HG03103 (cell line): ENCODE measurements around the gene ERAP2.
"Not testable (repeated sequence)": the region's sequence is repeated elsewhere in the genome, so short reads cannot be mapped to it uniquely, and the experiment has no call there.

ENCODE experiments used
- ATAC-seq: cut with Tn5 transposase; IDR thresholded peaks from one replicate; pipeline ENCODE4 v1.9.1; 2021; ENCODE audit warnings: low read depth; ENCODE audit not compliant: unreplicated experiment

ERAP2 gene, protein sequence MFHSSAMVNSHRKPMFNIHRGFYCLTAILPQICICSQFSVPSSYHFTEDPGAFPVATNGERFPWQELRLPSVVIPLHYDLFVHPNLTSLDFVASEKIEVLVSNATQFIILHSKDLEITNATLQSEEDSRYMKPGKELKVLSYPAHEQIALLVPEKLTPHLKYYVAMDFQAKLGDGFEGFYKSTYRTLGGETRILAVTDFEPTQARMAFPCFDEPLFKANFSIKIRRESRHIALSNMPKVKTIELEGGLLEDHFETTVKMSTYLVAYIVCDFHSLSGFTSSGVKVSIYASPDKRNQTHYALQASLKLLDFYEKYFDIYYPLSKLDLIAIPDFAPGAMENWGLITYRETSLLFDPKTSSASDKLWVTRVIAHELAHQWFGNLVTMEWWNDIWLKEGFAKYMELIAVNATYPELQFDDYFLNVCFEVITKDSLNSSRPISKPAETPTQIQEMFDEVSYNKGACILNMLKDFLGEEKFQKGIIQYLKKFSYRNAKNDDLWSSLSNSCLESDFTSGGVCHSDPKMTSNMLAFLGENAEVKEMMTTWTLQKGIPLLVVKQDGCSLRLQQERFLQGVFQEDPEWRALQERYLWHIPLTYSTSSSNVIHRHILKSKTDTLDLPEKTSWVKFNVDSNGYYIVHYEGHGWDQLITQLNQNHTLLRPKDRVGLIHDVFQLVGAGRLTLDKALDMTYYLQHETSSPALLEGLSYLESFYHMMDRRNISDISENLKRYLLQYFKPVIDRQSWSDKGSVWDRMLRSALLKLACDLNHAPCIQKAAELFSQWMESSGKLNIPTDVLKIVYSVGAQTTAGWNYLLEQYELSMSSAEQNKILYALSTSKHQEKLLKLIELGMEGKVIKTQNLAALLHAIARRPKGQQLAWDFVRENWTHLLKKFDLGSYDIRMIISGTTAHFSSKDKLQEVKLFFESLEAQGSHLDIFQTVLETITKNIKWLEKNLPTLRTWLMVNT

DNA sequence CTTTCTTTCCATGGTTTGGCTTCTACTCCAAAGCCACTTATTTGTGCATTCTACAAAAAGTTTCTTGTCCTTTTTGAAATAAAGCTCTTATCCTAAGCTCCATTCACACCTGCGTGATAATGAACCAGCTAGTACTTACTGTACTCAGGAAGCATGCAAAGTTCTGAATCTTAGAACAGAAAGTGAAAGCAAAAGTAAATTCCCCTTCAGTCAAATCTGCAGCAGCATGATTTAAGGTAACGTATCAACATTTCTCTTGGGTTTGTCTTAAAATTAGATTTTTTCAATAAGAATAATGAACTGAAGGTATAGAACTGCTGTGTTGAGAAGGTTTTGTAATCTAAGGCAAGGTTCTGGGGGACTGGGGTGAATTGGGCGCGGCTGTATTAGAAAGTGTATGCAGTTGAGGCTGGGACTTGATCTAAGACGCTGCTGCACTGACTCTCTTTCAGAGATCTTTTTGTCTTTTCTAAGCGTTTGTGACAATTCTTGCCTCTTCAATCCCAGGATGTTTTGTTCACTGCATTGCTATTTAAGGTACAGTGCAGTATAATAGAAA lies at the start of gene ERAP2:
ERAP2 (plus strand) TSS at position 209 of the 559 bp plus-strand sequence. CDS start 3,186 bp downstream, outside the sequence.
- peak; percentile 50 for ATAC-seq

DNA sequence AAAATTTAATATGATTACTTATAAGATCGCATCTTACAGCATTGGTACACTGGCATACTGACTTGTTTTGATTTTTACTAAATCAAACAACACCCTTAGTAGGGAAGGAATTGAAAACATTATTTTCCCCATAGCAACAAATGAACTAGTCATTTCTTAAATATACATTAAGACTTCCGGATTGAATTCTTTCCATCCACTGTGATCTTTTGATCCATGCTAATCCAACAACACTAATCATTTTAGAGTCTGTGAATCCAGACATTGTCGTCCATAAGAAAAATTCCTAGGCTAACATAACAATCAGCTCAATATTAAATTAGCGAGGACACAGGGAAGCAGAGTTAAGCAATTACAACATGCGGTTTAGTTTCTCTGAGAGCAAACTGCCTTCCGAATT lies 47.0 kb upstream of the ERAP2 start:
- no peak for ATAC-seq

DNA sequence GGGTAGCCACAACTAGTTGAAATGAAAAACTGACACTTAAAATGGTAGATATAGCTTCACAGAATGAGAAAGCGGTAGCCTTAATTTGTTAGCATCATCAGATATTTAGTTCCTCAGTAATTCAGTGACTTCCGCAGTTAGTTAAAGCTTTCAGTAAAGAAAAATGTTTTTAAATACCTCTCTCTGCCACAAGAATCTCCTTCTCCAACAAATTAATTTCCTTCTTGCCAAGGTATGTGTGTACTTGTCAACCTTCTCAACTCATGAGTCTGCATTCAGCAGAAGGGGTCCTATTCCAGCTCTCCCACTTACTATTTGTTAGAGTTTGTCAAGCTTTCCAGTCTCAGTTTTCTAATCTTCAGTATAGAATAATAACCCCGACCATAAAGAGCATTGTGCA lies 42.3 kb upstream of the ERAP2 start:
- ATAC-seq, result no peak

DNA sequence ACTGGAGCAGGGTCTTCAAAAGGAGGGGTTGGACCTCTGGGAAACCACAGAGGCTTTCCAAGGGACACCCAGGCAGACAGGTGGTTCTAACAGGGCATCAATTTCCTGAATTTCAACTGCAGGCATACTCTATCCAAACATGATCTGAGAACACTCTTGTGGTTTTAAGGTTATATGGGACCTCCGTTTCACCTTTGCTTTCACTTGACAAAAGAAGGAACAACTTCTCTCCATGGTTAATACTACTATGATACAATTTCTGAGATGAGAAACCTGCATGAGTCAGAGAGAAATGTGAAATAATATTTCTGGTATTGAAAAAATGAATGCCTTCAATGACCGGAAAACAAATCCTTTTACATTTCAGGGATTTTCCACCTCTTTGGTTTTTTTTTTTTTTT lies 40.5 kb upstream of the ERAP2 start:
- no peak for ATAC-seq

DNA sequence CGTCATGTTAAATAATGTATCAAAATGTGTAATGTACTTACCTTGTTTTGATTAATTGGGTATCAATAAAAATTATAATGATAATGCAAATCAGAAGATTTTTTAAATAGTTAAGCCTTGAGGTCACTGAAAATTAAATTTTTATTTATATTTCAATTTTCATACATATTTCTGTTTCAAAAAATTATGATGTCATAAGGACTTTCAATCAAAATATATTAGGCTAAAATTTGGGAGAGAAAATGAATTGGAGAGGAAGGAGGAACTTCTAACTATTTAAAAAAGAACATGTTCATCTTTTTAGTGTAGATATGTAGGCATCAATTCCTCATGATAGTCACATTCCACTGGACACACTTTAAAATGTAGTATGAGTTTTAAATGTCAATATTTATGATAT lies 39.5 kb upstream of the ERAP2 start:
- no peak for ATAC-seq

DNA sequence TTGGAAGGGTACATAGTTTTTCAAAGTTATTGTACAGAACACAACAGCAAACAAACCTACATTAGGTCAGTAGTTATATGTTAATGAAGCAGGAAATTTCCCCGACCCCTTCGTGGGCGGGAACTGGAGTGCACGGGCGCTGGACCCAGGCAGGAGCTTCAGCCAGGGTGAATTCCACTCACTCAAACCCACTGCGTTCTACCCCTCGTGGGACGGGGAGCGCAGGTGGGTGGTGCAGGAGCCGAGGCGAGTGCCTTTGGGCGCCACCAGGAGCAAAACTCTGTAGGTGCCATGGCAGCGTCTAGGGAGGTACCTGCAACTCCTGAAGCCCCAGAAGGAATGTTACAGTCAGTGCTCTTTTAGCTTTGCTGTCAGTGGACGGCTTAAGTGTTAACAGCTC lies 39.0 kb upstream of the ERAP2 start:
- no peak for ATAC-seq

DNA sequence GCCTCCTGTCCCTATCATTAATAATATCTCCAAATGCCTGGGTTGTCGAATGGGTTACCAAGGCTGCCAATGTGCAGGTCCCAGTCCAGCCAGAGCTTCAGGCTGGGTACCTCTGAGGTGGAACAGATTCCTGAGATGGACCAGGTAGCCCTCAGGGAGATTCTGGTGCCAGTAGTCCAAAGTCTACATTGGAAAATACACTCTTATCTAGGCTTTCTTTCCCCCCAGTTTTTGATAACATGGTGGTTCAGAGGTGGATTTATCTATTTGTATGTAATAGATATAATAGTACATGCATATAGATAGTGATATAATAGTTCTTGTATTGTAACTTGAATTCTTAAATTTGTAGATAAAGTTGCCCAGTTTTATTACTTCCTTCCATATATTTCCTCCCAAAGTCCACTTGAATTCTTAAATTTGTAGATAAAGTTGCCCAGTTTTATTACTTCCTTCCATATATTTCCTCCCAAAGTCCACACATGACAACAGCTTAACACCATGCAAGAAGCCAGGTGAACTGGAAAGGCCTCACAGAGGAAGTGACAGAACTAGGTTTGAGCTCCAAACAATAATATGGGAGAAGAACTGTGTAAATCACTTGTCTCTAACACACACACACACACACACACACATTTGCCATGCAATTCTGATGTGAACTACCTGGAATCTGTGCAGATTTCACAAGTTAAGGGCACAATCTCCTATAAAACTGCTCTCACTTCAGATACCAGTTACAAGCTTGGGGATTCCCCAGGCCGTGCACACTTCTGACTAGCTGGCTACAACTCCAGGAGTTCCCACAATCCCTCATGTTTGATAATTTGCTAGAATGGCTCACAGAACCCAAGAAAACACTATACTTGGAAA lies 37.9 kb upstream of the ERAP2 start:
- ATAC-seq, result no peak

DNA sequence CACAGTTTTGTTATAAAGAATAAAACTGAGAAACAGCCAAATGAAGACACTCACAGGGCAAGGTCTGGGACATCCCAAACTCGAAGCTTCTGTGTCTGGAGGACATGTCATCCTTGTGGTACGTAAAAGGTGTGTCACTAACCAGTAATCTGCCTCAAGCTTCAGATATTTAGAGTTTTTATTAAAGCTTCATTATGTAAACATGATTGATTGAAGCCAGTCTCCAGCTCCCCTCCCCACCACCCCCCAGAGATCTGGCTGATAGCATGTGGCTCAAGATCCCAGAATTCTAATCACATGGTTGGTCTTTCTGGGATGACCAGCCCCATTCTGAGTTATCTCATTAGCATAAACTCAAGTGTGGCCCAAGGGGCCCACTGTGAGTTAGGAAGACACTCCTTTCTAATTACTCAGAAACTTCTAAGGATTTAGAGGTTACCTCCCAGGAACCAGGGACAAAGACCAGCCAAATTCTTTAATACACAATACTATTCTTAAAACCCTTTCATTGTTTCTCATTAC lies 37.2 kb upstream of the ERAP2 start:
- ATAC-seq, result no peak

DNA sequence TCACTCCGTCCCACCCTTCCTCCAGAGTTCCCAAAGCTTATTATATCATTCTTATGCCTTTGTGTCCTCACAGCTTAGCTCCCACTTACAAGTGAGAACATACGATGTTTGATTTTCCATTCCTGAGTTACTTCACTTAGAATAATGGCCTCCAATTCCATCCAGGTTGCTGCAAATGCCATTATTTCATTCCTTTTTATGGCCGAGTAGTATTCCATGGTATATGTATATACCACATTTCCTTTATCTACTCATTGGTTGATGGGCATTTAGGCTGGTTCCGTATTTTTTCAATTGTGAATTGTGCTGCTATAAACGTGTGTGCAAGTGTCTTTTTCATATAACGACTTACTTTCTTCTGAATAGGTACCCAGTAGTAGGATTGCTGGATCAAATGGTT lies 34.4 kb upstream of the ERAP2 start:
- ATAC-seq, result not testable (repeated sequence)

DNA sequence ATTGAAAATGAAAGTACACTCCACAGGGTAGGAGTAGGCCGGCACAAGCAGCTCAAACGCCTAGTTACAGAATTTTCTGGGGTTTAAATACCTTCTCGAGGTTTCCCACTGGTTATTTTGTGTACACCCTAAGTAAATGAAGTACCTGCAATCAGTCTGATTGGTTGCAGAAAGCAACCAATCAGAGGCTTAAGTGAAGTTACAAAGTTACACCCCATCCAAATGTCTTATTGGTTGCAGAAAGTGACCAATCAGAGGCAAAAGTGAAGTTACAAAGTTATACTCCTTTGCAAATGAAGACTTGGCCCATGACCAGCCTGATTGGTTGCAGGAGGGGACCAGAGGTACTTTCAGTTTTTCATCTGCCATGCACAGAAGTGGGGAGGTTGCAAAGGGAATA lies 33.2 kb upstream of the ERAP2 start:
- no peak for ATAC-seq

DNA sequence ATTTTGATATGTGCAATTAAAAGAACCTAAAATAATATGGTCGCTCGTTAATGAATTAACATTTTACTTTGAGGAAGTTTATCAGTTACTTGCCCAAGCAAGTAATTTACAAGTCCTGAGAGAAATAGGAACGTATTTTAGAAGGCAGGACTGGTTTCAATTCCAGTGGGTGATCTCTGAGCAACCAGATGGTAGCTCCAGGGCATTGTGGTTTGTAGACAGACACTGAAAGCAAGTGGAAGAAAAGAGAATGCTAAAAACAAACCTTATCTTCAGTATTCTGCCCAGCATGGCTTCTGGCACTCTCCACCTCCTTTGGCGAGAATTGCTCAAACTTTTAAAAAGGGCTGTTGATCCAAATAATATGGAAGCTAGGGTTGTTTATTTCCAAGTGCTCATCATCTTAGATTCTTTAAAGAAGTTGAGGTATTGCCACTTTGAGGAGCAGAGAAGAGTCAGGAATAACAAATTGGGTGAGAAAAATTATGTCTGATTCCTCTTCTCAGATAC lies 31.8 kb upstream of the ERAP2 start:
- no peak for ATAC-seq

DNA sequence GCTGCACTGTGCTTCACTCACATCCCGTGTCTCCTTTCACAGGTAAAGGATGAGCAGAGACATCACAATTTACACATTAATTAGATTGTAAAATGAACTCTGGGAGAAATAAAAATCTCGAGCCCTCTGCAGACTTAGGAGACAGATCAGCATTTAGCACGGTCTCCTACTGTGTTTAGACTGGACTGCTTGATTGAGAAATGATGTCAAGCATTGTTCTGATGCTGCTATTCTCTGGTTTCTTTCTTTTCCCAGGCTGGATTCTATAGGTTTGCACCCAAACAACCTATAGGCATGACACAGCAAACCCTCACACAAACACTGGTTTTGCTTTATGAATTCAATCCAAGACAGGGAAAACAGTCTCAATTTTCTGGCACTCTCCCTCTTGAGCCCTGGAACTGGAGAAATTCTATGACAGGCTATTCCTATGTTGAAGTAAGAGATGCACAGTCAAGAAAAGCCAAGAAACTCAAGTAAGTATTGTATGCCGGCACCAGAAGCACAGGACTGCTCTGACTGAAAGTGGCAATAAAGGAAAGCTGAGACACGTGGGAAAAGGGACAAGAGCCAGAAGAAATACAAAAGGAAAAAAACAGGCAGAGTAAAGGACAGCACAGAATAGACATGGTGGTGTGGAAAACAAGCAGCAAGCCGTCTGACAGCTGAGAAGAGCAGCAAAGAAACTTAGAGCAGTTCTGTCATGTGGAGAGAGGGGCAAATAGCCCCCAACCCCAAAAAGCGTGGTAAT lies 24.8 kb upstream of the ERAP2 start:
- no peak for ATAC-seq

DNA sequence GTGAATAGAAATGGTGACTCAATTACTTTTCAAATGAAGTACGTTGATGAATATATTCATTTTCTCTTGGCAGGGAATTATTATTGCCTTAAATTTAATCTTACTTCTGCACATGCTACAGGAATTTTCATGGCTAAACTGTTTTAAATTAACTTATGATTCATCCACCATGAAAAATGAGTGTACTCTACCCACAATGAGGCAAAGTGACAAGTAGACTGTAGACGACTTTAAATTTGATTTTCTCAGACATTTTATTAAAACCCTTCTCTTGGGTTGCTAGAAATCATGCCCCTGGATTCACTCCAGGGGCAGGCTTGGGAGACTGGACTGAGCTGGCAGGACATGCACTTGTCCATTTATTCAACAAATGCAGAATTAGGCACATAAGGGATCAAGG lies 23.5 kb upstream of the ERAP2 start:
- ATAC-seq, result no peak

DNA sequence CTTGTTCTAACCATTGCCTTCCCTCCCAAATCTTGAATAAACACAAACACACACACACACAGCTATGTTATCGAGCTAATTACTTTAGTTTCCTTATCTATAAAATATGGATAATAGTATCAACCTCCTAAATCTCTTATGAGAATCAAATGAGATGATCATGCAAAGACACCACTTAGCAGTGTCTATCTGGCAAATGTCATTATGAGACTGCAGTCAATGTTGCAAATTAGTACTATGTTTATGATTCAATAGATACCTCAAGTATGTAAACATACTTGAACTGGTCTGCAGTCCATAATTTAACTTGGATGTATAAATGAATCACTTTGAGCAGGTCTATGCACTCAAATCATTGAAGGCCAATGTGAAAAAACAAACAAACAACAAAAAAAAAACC lies 22.2 kb upstream of the ERAP2 start:
- ATAC-seq, result no peak

DNA sequence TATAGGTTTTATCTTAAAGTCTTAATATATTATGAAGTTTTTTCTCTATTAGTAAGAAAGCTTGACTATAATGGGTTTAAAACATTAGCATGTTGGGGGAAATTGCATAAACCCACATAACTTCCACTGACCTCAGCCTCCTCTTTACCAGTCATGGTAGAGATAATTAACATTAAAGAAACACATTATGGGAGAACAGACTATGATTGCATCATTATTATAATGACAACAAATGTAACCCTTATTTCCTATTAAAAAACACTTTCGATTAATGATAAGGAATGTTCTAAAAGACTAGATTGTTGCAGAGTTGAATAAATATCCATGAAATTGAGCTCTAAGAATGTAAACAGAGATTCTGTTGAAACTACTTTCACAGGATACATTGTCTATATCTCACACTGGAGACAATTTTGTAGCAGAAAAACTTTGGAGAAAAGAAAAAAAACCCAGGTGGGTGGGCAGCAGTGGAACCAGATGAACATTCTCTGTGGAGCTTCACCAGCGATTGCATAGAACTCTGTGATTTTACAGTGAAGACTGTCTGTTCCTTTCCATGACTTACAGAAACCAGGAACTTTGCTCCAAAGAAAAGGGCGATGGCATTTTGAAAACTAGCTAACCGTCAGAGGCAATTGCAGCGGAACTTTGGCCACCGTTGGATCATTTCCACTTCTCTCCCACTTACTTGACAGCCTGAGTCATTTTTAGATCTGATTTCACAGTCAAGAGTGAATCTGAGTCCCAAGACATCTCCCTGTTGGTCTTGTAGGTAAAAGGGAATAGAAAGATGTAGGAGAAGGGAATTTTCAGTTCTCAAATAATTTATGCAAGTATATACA lies 21.0 kb upstream of the ERAP2 start:
- ATAC-seq, result no peak

DNA sequence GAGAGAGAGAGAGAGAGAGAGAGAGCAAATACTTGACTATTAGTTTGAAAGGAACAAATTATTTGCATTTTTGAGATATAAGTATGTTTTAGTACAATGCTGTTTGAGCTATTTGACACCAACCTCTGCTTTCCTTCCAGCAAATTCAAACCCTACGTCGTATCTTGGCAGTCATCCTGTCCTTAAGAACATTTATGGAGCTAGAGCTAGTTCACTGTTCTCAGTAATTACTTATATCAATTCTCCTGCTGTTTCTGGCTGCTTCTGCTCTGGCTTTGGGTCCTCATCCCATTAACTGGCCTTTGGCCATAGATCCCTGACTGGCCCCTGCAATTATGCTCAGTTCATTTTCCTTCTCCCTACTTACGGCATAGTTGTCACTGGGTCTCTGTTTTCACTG lies 19.9 kb upstream of the ERAP2 start:
- no peak for ATAC-seq

DNA sequence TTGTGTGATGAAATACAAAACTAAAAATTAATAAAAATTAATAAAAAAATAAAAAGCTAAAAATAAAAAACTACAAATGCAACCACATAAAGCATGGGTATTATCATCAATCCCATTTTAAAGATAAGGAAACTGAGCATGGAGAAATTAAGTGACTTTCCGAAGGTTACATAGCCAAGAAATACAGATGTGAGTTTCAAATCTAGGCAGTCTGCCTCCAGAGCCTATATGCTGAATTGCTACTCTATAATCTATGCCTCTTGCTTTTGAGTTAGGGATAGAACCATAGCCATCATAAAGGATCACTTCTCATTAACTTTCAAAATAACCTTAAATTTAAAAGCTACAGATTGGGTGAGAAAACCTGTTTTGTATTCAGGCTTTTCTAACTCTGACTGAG lies 18.8 kb upstream of the ERAP2 start:
- ATAC-seq, result no peak

DNA sequence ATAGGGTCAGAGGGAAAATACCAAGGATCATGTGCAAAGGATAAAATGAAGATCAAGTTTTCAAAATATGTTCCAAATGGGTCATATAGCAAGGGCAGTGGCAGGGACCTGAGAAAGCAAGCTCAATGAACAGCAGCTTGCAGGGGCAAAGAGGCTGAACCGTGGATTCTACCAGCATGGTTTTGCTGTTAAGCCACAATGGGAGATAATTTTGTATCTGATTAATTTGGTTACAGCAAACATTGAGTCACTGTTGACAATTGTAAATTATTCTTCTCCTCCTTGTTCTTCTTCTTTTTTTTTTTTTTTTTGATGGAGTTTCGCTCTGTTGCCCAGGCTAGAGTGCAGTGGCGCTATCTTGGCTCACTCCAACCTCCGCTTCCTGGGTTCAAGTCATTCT lies 18.4 kb upstream of the ERAP2 start:
- ATAC-seq, result no peak
